Mesodermal cell (in vitro differentiated cells): ENCODE measurements around the gene SFSWAP.
"Not testable (repeated sequence)": the region's sequence is repeated elsewhere in the genome, so short reads cannot be mapped to it uniquely, and the experiment has no call there.

Source experiments
- H3K27ac ChIP-seq: 2 replicates; pipeline ENCODE4 v1.7.0; 2013; ENCODE audit warnings: mild to moderate bottlenecking, low read depth, low read length, moderate library complexity; ENCODE audit not compliant: severe bottlenecking
- H3K36me3 ChIP-seq: 2 replicates; pipeline ENCODE4 v1.7.1; 2013; ENCODE audit warnings: mild to moderate bottlenecking, low read length, moderate library complexity; ENCODE audit not compliant: control insufficient read depth, insufficient read depth
- H3K4me1 ChIP-seq: one replicate; pipeline ENCODE4 v1.7.1; 2013; ENCODE audit warnings: mild to moderate bottlenecking, low read length; ENCODE audit not compliant: insufficient read depth, control insufficient read depth, poor library complexity, severe bottlenecking
- H3K4me3 ChIP-seq: 2 replicates; pipeline ENCODE4 v1.7.0; 2013; ENCODE audit warnings: low read length, control low read depth, mild to moderate bottlenecking; ENCODE audit not compliant: insufficient read depth, poor library complexity, severe bottlenecking; ENCODE audit errors: extremely low read depth
- H3K9me3 ChIP-seq: 2 replicates; pipeline ENCODE4 v1.7.1; 2013; ENCODE audit warnings: mild to moderate bottlenecking, low read length, moderate library complexity; ENCODE audit not compliant: control insufficient read depth
- WGBS, 2 experiments: methylation state at CpG; one replicate each; pipeline ENCODE4 v1.1.5; 2013; ENCODE audit warnings: missing lambda C conversion rate in 2 of 2; ENCODE audit not compliant: insufficient coverage in 2 of 2; 5-methylcytosine and 5-hydroxymethylcytosine counted together

The SFSWAP gene

GRCh38 chr12:131764738-131765137, 53.8 kb downstream of the SFSWAP start:
- H3K36me3 ChIP-seq, result peaks cover 90% of the 10 kb centered on the region

DNA sequence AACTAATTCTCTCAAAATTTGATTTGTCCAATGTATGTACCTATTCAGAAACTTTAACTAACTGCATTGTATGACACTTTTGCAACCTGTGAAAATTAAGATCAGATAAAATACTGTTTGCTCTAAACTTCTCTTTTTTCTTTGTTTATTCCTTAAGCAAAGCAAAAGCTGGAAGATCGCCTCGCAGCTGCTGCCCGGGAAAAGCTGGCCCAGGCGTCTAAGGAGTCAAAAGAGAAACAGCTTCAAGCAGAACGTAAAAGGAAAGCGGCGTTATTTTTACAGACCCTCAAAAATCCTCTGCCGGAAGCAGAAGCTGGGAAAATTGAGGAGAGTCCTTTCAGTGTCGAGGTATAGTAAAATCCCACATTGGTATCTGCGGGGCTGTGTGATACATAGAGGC, 55.1 kb downstream of the SFSWAP start:
- 94 to 96% methylated on average over 7 to 10 of the region's 10 CpGs for WGBS, 2 experiments
- Histone ChIP-seq H3K4me1 (no peaks in the 10 kb centered on the region), H3K27ac (no peak overlapping the region), H3K9me3 (no peaks in the 10 kb centered on the region), H3K4me3 (no peak overlapping the region), H3K36me3 (peaks cover 94% of the 10 kb centered on the region)

More at GRCh38 chr12:131764738-131765137, 53.8 kb downstream of the SFSWAP start:
- no peaks in the 10 kb centered on the region for H3K4me1 ChIP-seq
- H3K4me3 ChIP-seq, result no peak overlapping the region
- 95 to 96% methylated on average over 9 of the region's 9 CpGs for WGBS, 2 experiments
- no peak overlapping the region for H3K27ac ChIP-seq
- no peaks in the 10 kb centered on the region for H3K9me3 ChIP-seq

GRCh38 chr12:131766382-131767107, 55.7 kb downstream of the SFSWAP start:
- Histone ChIP-seq H3K9me3 (no peaks in the 10 kb centered on the region), H3K27ac (no peak overlapping the region), H3K36me3 (peaks cover 94% of the 10 kb centered on the region), H3K4me3 (no peak overlapping the region), H3K4me1 (no peaks in the 10 kb centered on the region)
- 92 to 98% methylated on average over 11 of the region's 17 CpGs for WGBS, 2 experiments

DNA sequence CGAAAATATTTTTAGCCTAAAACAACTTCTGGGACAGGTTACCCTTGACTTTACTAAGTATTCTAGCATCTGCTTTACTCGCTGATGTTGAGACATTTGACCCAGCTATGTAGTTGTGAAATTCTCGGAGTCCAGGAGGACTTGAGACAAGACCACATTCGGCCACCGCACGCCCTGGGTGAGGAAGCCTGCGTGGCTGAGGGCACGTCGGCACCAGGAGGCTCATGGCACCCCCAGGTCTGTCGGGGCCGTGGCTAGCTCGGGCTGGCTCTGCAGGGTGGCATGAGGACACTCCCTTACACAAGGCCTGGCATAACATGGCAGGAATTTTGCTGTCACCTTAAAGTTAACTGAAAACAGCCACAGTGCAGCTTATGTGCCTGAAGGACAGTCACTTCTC, 59.2 kb downstream of the SFSWAP start:
- Histone ChIP-seq H3K4me3 (no peak overlapping the region), H3K36me3 (peaks cover 87% of the 10 kb centered on the region), H3K4me1 (no peaks in the 10 kb centered on the region), H3K9me3 (no peaks in the 10 kb centered on the region), H3K27ac (no peak overlapping the region)
- 97 to 100% methylated on average over 11 to 12 of the region's 12 CpGs for WGBS, 2 experiments

DNA sequence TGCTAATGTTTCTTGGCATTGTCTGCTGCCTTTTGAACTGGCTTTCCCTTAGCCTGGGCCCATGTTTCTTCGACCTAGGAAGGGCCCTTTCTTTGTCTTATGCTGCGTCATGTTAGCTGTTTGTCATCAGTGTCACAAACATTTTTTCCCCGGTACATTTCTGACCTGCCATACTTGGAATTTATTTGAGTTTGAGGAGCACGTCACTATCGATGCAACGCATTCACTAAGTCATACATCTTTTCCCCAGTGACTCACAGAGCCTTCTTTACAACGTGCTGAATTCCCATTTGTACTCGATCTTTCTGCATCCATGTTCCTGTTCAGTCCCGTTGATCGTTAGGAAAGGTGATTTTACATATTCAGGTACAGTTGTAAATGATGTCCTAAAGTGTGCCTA, 61.1 kb downstream of the SFSWAP start:
- H3K27ac ChIP-seq, result no peak overlapping the region
- H3K4me3 ChIP-seq, result no peak overlapping the region
- WGBS, 2 experiments, result 94 to 99% methylated on average over 7 to 10 of the region's 10 CpGs
- H3K36me3 ChIP-seq, result peaks cover 86% of the 10 kb centered on the region
- no peaks in the 10 kb centered on the region for H3K9me3 ChIP-seq
- H3K4me1 ChIP-seq, result no peaks in the 10 kb centered on the region

DNA sequence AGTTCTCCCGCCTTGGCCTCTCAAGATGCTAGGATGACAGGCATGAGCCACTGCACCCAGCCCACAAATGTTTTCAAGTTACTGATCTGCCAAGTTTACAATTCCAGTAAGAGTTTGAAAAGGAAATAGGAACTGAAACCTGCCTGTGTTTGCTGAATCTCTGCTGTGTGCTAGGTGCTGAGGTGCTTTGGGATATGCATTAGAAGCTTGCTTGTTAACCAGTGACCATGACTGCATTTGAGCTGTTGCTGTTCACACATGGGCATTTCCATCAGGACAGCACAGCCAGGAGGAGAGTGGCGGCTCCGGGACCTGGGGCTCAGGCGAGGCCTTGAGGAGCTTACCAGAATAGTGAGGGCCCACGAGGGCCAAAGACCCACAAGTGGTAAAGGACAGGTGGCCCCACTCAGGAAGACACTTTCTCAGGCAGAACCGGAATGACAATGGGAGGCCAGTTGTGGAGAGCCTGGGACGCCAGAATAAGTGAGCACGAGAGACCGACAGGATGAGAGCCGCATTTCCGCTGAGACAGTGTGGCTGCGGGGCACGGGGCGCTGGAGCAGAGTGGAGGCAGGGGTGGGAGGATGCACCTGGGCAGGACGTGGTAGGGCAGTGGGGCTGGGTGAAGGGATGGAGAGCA, 62.8 kb downstream of the SFSWAP start:
- Histone ChIP-seq H3K36me3 (peaks cover 82% of the 10 kb centered on the region), H3K4me1 (no peaks in the 10 kb centered on the region), H3K4me3 (no peak overlapping the region), H3K27ac (no peak overlapping the region), H3K9me3 (no peaks in the 10 kb centered on the region)
- 71 to 81% methylated on average over 13 to 14 of the region's 15 CpGs for WGBS, 2 experiments

DNA sequence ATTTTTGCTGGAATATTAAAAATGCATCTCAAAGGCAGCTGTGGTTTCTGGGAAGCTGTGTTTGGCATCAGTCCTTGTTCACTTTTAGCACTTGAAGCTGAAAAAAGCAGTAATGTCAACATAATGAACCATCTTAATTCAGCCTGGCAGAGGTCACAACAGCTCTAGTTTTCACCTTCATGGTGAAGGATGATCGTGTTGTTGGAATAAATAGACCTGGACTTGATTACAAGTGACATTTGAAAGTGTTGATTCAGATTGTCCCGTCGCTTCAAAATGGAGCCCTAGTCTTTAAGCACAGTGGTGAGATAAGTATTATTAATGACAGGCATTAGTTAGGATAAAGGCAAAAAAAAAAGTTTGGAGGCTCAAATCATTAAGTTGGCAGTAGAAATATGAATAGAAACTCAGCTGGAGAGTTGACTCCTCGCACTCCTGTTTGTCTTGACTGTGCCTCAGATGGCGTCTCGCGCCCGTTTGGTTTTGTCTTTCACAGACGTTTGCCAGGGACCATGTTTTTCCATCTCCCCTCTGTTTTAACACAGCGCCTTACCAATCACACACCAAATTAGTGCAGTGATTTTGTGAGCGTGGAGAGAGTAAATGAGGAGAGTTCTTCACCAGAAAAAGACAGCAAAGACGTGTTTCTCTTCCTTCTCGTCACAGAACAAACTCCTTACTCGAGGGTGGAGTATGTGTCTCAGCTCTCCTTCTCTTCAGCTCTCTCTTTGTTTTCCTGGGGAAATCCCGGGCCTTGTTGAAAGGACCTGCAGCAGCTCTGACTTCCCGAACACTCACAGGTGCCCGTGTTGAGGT, 63.9 kb downstream of the SFSWAP start:
- Histone ChIP-seq H3K27ac (no peak overlapping the region), H3K9me3 (no peaks in the 10 kb centered on the region), H3K4me3 (no peak overlapping the region), H3K36me3 (peaks cover 83% of the 10 kb centered on the region), H3K4me1 (no peaks in the 10 kb centered on the region)
- 76 to 83% methylated on average over 14 of the region's 17 CpGs for WGBS, 2 experiments

GRCh38 chr12:131775392-131776236, 64.7 kb downstream of the SFSWAP start:
- H3K4me3 ChIP-seq, result no peak overlapping the region
- WGBS, 2 experiments, result 87 to 95% methylated on average over 10 to 11 of the region's 17 CpGs
- no peak overlapping the region for H3K27ac ChIP-seq
- no peaks in the 10 kb centered on the region for H3K4me1 ChIP-seq
- peaks cover 84% of the 10 kb centered on the region for H3K36me3 ChIP-seq
- H3K9me3 ChIP-seq, result no peaks in the 10 kb centered on the region

- Histone ChIP-seq H3K27ac (no peak overlapping the region), H3K4me1 (no peaks in the 10 kb centered on the region), H3K9me3 (no peaks in the 10 kb centered on the region), H3K4me3 (no peak overlapping the region), H3K36me3 (peaks cover 81% of the 10 kb centered on the region)
- WGBS, 2 experiments, result 82 to 92% methylated on average over 6 to 13 of the region's 14 CpGs
Measured at GRCh38 chr12:131776237-131776889, 65.5 kb downstream of the SFSWAP start.

- peaks cover 81% of the 10 kb centered on the region for H3K36me3 ChIP-seq
- not testable (repeated sequence) for H3K27ac ChIP-seq, H3K4me3 ChIP-seq, H3K4me1 ChIP-seq, H3K9me3 ChIP-seq
- WGBS, 2 experiments, result 84 to 100% methylated on average over 2 to 5 of the region's 9 CpGs
Measured at GRCh38 chr12:131777269-131777668, 66.4 kb downstream of the SFSWAP start.
